Mucosa of stomach (tissue), 1 donor: ENCODE results near the gene RAD51B.

Experiments
- H3K27me3 ChIP-seq: one replicate; pipeline ENCODE4 v1.7.0; 2013; ENCODE audit warnings: mild to moderate bottlenecking, low read length; ENCODE audit not compliant: control insufficient read depth, insufficient read depth
- H3K36me3 ChIP-seq: one replicate; pipeline ENCODE4 v1.7.0; 2013; ENCODE audit warnings: low read length; ENCODE audit not compliant: control insufficient read depth, insufficient read depth
- H3K4me1 ChIP-seq: one replicate; pipeline ENCODE4 v1.7.0; 2013; ENCODE audit warnings: mild to moderate bottlenecking, low read length; ENCODE audit not compliant: control insufficient read depth, insufficient read depth
- H3K4me3 ChIP-seq: one replicate; pipeline ENCODE4 v1.7.0; 2013; ENCODE audit warnings: low read length
- H3K9ac ChIP-seq: one replicate; pipeline ENCODE4 v1.7.0; 2013; ENCODE audit warnings: mild to moderate bottlenecking, low read length, moderate library complexity
- H3K9me3 ChIP-seq: one replicate; pipeline ENCODE4 v1.7.0; 2013; ENCODE audit warnings: mild to moderate bottlenecking, low read length, moderate library complexity; ENCODE audit not compliant: control insufficient read depth
- donor health status: Pancreatic carcinoma.

RAD51B gene

GRCh38 chr14:68131907-68132306, 312.3 kb downstream of the RAD51B start:
- Histone ChIP-seq H3K4me1 (no peaks in the 10 kb centered on the region), H3K36me3 (no peaks in the 10 kb centered on the region), H3K9me3 (no peaks in the 10 kb centered on the region), H3K27me3 (no peaks in the 10 kb centered on the region), H3K4me3 (no peak overlapping the region), H3K9ac (no peak overlapping the region)

GRCh38 chr14:68132563-68133121, 313.1 kb downstream of the RAD51B start:
- Histone ChIP-seq H3K4me1 (peaks cover 3% of the 10 kb centered on the region), H3K9me3 (no peaks in the 10 kb centered on the region), H3K27me3 (no peaks in the 10 kb centered on the region), H3K36me3 (no peaks in the 10 kb centered on the region), H3K4me3 (no peak overlapping the region), H3K9ac (no peak overlapping the region)

GRCh38 chr14:68133856-68134255, 314.3 kb downstream of the RAD51B start:
- no peaks in the 10 kb centered on the region for H3K9me3 ChIP-seq
- peaks cover 10% of the 10 kb centered on the region for H3K4me1 ChIP-seq
- H3K4me3 ChIP-seq = no peak overlapping the region
- no peaks in the 10 kb centered on the region for H3K27me3 ChIP-seq
- H3K9ac ChIP-seq = no peak overlapping the region
- no peaks in the 10 kb centered on the region for H3K36me3 ChIP-seq

- H3K36me3 ChIP-seq = no peaks in the 10 kb centered on the region
- peaks cover 17% of the 10 kb centered on the region for H3K4me1 ChIP-seq
- H3K27me3 ChIP-seq = no peaks in the 10 kb centered on the region
- H3K9me3 ChIP-seq = no peaks in the 10 kb centered on the region
- H3K4me3 ChIP-seq = no peak overlapping the region
- H3K9ac ChIP-seq = no peak overlapping the region
These were observed 315.4 kb downstream of the RAD51B start for GRCh38 chr14:68135028-68135427.

- Histone ChIP-seq H3K4me3 (no peak overlapping the region), H3K9ac (no peak overlapping the region), H3K9me3 (no peaks in the 10 kb centered on the region), H3K27me3 (no peaks in the 10 kb centered on the region), H3K4me1 (peaks cover 22% of the 10 kb centered on the region), H3K36me3 (no peaks in the 10 kb centered on the region)
These were observed 316.0 kb downstream of the RAD51B start for GRCh38 chr14:68135566-68135965.

GRCh38 chr14:68137704-68138619, 318.4 kb downstream of the RAD51B start:
- Histone ChIP-seq H3K27me3 (no peaks in the 10 kb centered on the region), H3K4me1 (peaks cover 23% of the 10 kb centered on the region), H3K4me3 (no peak overlapping the region), H3K9ac (no peak overlapping the region), H3K9me3 (no peaks in the 10 kb centered on the region), H3K36me3 (no peaks in the 10 kb centered on the region)

GRCh38 chr14:68139431-68140075, 320.0 kb downstream of the RAD51B start:
- Histone ChIP-seq H3K27me3 (no peaks in the 10 kb centered on the region), H3K4me1 (peaks cover 31% of the 10 kb centered on the region), H3K36me3 (no peaks in the 10 kb centered on the region), H3K9ac (no peak overlapping the region), H3K9me3 (no peaks in the 10 kb centered on the region), H3K4me3 (no peak overlapping the region)

- Histone ChIP-seq H3K9ac (no peak overlapping the region), H3K36me3 (no peaks in the 10 kb centered on the region), H3K27me3 (no peaks in the 10 kb centered on the region), H3K4me3 (no peak overlapping the region), H3K9me3 (no peaks in the 10 kb centered on the region), H3K4me1 (peaks cover 31% of the 10 kb centered on the region)
These were observed 320.6 kb downstream of the RAD51B start for GRCh38 chr14:68140076-68140741.

- no peak overlapping the region for H3K4me3 ChIP-seq
- H3K36me3 ChIP-seq = no peaks in the 10 kb centered on the region
- H3K9me3 ChIP-seq = no peaks in the 10 kb centered on the region
- H3K9ac ChIP-seq = no peak overlapping the region
- peaks cover 31% of the 10 kb centered on the region for H3K4me1 ChIP-seq
- no peaks in the 10 kb centered on the region for H3K27me3 ChIP-seq
These were observed 321.2 kb downstream of the RAD51B start for GRCh38 chr14:68140806-68141205.

- H3K36me3 ChIP-seq = no peaks in the 10 kb centered on the region
- H3K4me1 ChIP-seq = peaks cover 31% of the 10 kb centered on the region
- H3K27me3 ChIP-seq = no peaks in the 10 kb centered on the region
These were observed 321.9 kb downstream of the RAD51B start for GRCh38 chr14:68141281-68142088.

GRCh38 chr14:68143341-68143841, 323.8 kb downstream of the RAD51B start:
- H3K36me3 ChIP-seq = no peaks in the 10 kb centered on the region
- peaks cover 21% of the 10 kb centered on the region for H3K4me1 ChIP-seq
- H3K9me3 ChIP-seq = no peaks in the 10 kb centered on the region
- no peak overlapping the region for H3K4me3 ChIP-seq
- no peak overlapping the region for H3K9ac ChIP-seq
- H3K27me3 ChIP-seq = no peaks in the 10 kb centered on the region

More at GRCh38 chr14:68141281-68142088, 321.9 kb downstream of the RAD51B start:
- Histone ChIP-seq H3K9me3 (no peaks in the 10 kb centered on the region), H3K4me3 (no peak overlapping the region), H3K9ac (no peak overlapping the region)
